A549 treated with GW870086 at 1 μM for 4 hours (cell line): ENCODE measurements around the gene TMEM92. TPM values are rescaled to one million over a fixed set of nuclear protein-coding genes. Genes with fewer than 3 reads are reported as not detected.

Experiments used
- total RNA-seq: library from RNA; stranded (reverse); fragments of 200-300 nt; extraction: Qiagen RNA extraction; gene quantifications from 5 replicates; pipeline ENCODE4 v1.2.3, GENCODE V29; 2022; ENCODE audit warnings: low read depth

Gene TMEM92
- total RNA-seq, result 18.0 to 31.0 TPM (median 24.0 TPM) in 5 replicates

GRCh38 chr17:50274142-50274896 is at the start of gene TMEM92:
Gene TMEM92, plus strand, starts transcription at chr17:50274466. Its CDS starts 36 bp downstream, at chr17:50274502.

Other genes starting within 250 kb of the TMEM92 start
- 402 to 477 TPM (median 461 TPM) in 5 replicates for gene ITGA3, start 218.4 kb upstream of the TMEM92 start, total RNA-seq
- gene PDK2, start 179.1 kb upstream of the TMEM92 start, total RNA-seq, result 10.4 to 19.1 TPM (median 16.7 TPM) in 5 replicates
- gene SAMD14, start 144.3 kb upstream of the TMEM92 start, total RNA-seq, result 0.23 to 0.68 TPM (median 0.32 TPM) in 5 replicates
- 39.3 to 55.0 TPM (median 50.7 TPM) in 5 replicates for gene PPP1R9B, start 123.8 kb upstream of the TMEM92 start, total RNA-seq
- gene SGCA, start 108.5 kb upstream of the TMEM92 start, total RNA-seq, result 1.3 to 1.9 TPM (median 1.7 TPM) in 5 replicates
- gene COL1A1, start 72.8 kb upstream of the TMEM92 start, total RNA-seq, result 6.1 to 9.5 TPM (median 7.9 TPM) in 5 replicates
- gene XYLT2, start 71.7 kb downstream of the TMEM92 start, total RNA-seq, result 18.1 to 24.4 TPM (median 22.6 TPM) in 5 replicates
- 135 to 155 TPM (median 143 TPM) in 5 replicates for gene MRPL27, start 98.7 kb downstream of the TMEM92 start, total RNA-seq
- gene EME1, start 98.8 kb downstream of the TMEM92 start, total RNA-seq, result 12.7 to 15.9 TPM (median 14.4 TPM) in 5 replicates
- 235 to 249 TPM (median 243 TPM) in 5 replicates for gene LRRC59, start 123.1 kb downstream of the TMEM92 start, total RNA-seq
- 10.3 to 15.4 TPM (median 13.6 TPM) in 5 replicates for gene ACSF2, start 151.8 kb downstream of the TMEM92 start, total RNA-seq
- not detected in 5 replicates for gene CHAD, start 194.4 kb downstream of the TMEM92 start, total RNA-seq
- 26.5 to 36.3 TPM (median 32.8 TPM) in 5 replicates for gene RSAD1, start 204.4 kb downstream of the TMEM92 start, total RNA-seq
- gene MYCBPAP, start 234.0 kb downstream of the TMEM92 start, total RNA-seq, result 0.35 to 0.60 TPM (median 0.39 TPM) in 5 replicates